Stimulated activated naive CD8-positive, alpha-beta T cell treated with anti-CD3 and anti-CD28 coated beads, Interleukin-15, Interleukin-2, amounts not matched to agents 100 ng/mL and 50 ng/mL, for 24 hours (primary cell): Measurements from ENCODE around the gene ADGRV1.
"Not testable (repeated sequence)": the region's sequence is repeated elsewhere in the genome, so short reads cannot be mapped to it uniquely, and the experiment has no call there.

Experiments used
- H3K27ac Mint-ChIP-seq: one replicate; pipeline ENCODE4 v1.8.0; 2021; ENCODE audit warnings: mild to moderate bottlenecking, mixed read lengths
- H3K27me3 Mint-ChIP-seq: one replicate; pipeline ENCODE4 v1.8.0; 2021; ENCODE audit warnings: mixed read lengths
- H3K36me3 Mint-ChIP-seq: one replicate; pipeline ENCODE4 v1.8.0; 2021; ENCODE audit warnings: low read depth, mixed read lengths
- H3K4me1 Mint-ChIP-seq: one replicate; pipeline ENCODE4 v1.8.0; 2021; ENCODE audit warnings: low read depth, mixed read lengths
- H3K4me3 Mint-ChIP-seq: one replicate; pipeline ENCODE4 v1.8.0; 2021; ENCODE audit warnings: mild to moderate bottlenecking, mixed read lengths
- H3K9me3 Mint-ChIP-seq: one replicate; pipeline ENCODE4 v1.8.0; 2021; ENCODE audit warnings: mixed read lengths

The ADGRV1 gene

DNA sequence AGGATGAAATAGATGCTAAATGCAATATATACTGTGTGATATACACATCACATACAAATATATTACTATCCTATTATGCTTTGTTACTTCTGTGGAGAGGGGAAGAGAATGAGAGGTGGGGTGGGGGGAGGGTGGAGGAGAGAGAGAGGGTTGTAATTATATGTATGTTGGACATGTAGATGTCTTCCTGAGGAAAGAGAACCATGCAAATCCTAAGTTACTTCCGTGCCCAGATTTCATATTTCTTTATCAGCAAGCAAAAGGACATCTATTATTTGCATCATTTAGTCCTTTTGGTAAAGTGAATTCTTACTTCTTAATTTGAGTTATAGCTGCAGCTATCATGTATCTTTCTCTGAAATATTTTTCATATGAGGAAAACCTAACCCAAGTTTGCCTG is 187.5 kb downstream of the ADGRV1 start:
- H3K27ac Mint-ChIP-seq, result no peak overlapping the region
- peaks cover 2% of the 10 kb centered on the region for H3K9me3 Mint-ChIP-seq

DNA sequence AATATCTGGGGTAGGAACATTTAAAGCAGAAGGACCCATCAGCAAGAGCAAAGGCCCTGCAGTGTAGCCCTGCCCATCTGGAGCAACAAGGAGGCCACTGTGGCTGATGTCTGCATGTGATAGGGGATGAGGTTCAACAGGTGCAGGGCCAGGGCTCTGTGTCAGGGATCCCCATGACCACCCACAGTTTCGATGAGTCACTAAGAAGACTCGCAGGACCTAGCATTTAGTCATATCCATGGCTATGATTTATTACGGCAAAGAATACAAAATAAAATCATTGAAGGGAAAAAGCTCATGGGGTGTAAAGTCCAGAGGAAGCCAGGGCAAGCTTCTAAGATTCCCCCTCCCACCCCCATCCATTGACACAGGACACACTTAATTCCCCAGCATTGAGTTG is 188.6 kb downstream of the ADGRV1 start:
- Mint-ChIP-seq H3K27me3 (peaks cover 11% of the 10 kb centered on the region), H3K9me3 (no peaks in the 10 kb centered on the region), H3K36me3 (no peaks in the 10 kb centered on the region), H3K4me3 (no peak overlapping the region), H3K27ac (no peak overlapping the region), H3K4me1 (no peaks in the 10 kb centered on the region)

More for the DNA sequence above, 187.5 kb downstream of the ADGRV1 start:
- H3K4me3 Mint-ChIP-seq, result no peak overlapping the region
- no peaks in the 10 kb centered on the region for H3K4me1 Mint-ChIP-seq
- H3K27me3 Mint-ChIP-seq, result peaks cover 11% of the 10 kb centered on the region
- no peaks in the 10 kb centered on the region for H3K36me3 Mint-ChIP-seq

DNA sequence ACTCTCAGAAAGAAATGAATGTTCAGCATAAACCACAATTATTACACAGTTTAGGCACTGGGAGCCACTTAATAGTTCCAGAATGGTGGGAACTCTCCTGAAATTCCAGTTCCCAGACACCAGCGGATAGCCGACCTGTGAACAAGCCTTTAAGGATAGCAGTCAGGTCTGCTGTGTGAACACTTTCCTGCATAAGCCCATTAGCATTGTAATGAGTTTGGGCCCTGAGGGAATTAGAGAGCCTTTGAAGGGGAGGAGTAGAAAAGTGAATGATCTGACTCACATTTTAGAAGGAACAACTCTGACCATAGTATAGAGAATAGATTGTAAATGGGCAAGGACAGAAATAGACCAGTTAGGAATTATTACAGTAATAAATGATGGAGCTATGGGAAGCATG is 189.1 kb downstream of the ADGRV1 start:
- H3K4me1 Mint-ChIP-seq, result no peaks in the 10 kb centered on the region
- H3K9me3 Mint-ChIP-seq, result no peaks in the 10 kb centered on the region
- no peaks in the 10 kb centered on the region for H3K36me3 Mint-ChIP-seq
- no peak overlapping the region for H3K27ac Mint-ChIP-seq
- peaks cover 7% of the 10 kb centered on the region for H3K27me3 Mint-ChIP-seq
- H3K4me3 Mint-ChIP-seq, result no peak overlapping the region

DNA sequence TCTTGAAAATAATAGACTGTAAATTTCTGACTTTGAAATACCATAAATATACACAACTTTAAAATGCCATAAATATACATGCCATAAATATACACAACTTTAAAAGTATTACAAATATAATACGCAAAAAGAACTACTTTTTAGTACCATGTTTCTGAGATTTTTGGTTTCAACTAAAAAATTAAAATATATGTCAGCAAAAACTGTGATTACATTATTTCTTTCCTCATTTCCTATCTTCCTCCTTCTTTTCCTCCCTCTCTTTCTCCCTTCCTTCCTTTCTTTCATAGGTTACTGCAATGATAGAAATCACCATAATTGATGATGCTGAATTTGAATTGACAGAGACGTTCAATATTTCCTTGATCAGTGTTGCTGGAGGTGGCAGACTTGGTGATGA is 200.5 kb downstream of the ADGRV1 start:
- H3K36me3 Mint-ChIP-seq, result no peaks in the 10 kb centered on the region
- no peak overlapping the region for H3K4me3 Mint-ChIP-seq
- no peaks in the 10 kb centered on the region for H3K9me3 Mint-ChIP-seq
- no peaks in the 10 kb centered on the region for H3K4me1 Mint-ChIP-seq
- H3K27ac Mint-ChIP-seq, result no peak overlapping the region
- H3K27me3 Mint-ChIP-seq, result peaks cover 4% of the 10 kb centered on the region

DNA sequence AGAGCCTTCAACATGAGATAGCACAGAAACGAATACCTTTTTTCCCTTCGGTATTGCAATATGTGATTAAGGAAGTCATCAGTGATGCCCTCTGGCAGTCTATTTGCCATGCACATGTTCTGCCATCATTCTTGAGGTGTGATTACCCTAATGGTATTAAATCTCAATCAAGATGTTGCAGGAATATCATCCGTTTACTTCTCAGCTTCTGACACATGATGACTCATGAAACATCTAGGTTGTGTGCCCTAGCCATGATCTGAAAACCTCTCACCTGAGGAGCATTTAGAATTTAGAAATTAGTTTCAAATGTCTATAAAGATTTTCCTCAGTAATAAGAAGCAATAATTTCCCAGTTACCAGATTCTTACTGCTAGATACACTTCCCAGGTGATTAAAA is 209.1 kb downstream of the ADGRV1 start:
- H3K4me3 Mint-ChIP-seq, result no peak overlapping the region
- H3K27ac Mint-ChIP-seq, result no peak overlapping the region
- peaks cover 4% of the 10 kb centered on the region for H3K9me3 Mint-ChIP-seq
- H3K4me1 Mint-ChIP-seq, result no peaks in the 10 kb centered on the region
- peaks cover 18% of the 10 kb centered on the region for H3K27me3 Mint-ChIP-seq
- no peaks in the 10 kb centered on the region for H3K36me3 Mint-ChIP-seq

DNA sequence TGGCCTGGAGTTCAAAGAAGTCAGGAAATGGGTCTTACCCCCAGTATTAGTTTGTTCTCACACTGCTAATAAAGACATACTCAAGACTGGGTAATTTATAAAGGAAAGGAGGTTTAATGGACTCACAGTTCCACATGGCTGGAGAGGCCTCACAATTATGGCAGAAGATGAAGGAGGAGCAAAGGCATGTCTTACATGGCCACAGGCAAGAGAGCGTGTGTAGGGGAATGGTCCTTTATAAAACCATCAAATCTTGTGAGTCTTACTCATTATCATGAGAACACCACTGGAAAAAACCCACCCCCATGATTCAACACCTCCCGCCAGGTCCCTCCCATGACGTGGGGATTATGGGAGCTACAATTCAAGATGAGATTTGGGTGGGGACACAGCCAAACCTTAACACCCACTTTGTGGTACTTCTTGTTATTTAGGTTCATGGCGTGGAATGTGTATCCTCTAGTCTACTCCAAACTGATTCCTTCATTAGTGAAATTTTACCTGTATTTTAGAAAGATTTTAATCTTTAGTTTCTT is 211.5 kb downstream of the ADGRV1 start:
- H3K36me3 Mint-ChIP-seq, H3K4me1 Mint-ChIP-seq, H3K9me3 Mint-ChIP-seq, H3K27ac Mint-ChIP-seq, H3K4me3 Mint-ChIP-seq: not testable (repeated sequence)
- peaks cover 20% of the 10 kb centered on the region for H3K27me3 Mint-ChIP-seq

DNA sequence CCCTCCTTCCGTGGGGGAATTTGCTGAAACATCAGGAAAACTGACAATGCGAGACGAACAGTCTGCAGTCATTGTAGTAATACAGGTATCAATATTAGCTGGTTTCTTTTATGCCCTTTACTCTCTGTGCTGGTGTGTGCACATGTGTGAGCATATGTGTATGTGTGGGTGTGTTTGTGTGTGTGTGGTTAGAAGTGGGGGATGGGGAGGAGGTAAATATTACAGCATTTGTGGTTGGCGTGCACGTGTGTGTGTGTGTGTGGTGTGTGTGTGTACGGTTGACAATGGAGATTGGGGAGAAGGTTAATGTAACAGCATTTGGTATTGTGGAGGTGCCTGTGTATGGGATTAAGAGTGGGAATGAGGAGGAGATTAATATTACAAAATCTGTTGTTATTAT is 219.4 kb downstream of the ADGRV1 start:
- Mint-ChIP-seq H3K27me3 (peaks cover 3% of the 10 kb centered on the region), H3K9me3 (no peaks in the 10 kb centered on the region), H3K36me3 (no peaks in the 10 kb centered on the region), H3K4me3 (no peak overlapping the region), H3K27ac (no peak overlapping the region), H3K4me1 (no peaks in the 10 kb centered on the region)

DNA sequence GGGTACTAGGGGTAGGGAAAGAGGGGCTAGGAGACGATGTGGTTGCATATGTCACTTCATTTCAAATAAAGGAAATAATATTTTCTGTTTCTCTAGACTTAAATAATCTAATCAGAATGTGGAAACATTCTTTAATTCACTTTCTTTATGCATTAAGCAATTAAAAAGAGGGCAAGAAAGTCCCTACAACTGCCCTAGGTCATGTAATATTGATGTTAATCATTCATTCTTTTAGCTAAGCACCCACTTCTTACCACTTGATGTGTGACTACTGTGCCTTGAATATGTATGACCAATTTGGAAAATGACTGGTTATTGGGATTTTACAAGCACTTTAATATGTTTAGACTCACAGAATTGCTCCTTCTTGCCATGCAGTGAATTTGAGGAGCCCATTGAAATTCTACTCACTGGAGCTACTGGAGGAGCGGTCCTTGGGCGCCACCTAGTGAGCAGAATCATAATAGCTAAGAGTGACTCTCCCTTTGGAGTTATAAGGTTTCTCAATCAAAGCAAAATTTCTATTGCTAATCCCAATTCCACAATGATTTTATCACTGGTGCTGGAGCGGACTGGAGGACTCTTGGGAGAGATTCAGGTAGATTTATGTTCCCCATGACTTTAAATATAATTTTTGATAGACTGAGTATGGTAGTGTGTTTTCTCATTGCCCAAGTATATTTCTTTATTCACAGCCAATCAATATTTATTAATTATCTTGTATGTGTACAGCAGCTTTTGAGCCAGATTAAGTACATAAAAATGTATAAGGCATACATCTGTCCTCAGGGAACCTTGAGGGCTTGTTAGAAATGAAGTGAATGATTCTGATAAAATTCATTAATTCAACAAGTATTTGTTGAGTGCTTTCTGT is 225.1 kb downstream of the ADGRV1 start:
- Mint-ChIP-seq H3K9me3 (no peaks in the 10 kb centered on the region), H3K27me3 (no peaks in the 10 kb centered on the region), H3K36me3 (no peaks in the 10 kb centered on the region), H3K4me3 (no peak overlapping the region), H3K4me1 (no peaks in the 10 kb centered on the region), H3K27ac (no peak overlapping the region)

DNA sequence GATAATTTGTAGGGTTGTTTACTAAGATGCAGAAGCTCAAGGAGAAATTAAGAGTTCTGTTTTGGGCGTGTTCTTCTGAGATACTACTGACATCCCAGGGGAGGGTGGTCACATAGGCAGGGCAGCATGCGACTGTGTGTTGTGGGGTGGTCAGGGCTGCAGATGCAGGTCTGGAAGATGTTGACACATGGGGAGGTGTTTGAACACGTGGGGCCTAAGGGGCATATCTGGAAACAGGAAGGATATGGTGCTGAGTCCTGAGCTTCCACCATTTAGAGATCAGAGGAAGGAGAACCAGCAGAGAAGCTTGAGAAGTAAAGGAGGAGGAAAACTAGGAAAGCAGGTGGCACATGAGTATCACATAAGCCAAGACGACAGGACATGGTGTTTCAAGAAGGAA is 228.2 kb downstream of the ADGRV1 start:
- no peak overlapping the region for H3K27ac Mint-ChIP-seq
- H3K4me1 Mint-ChIP-seq, result no peaks in the 10 kb centered on the region

DNA sequence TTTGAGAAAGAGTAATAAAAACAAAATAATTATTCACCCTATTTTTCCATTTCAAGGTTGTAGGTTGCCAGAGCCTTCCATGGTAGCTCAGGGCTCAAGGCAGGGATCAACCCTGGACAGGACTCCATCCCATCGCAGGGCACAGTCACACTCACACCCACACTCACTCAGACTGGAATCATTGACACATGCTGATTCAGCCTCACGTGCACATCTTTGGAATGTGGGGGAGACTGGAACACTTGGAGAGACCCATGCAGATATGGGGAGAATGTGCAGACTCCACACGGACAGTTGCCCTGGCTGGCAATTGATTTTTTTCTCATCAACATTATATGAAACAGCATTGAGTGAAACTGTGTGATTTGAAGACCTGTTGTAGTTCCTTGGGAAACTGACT is 234.1 kb downstream of the ADGRV1 start:
- H3K36me3 Mint-ChIP-seq, result no peaks in the 10 kb centered on the region
- H3K4me1 Mint-ChIP-seq, result no peaks in the 10 kb centered on the region
- H3K27ac Mint-ChIP-seq, result no peak overlapping the region
- H3K4me3 Mint-ChIP-seq, result no peak overlapping the region
- peaks cover 14% of the 10 kb centered on the region for H3K9me3 Mint-ChIP-seq
- peaks cover 17% of the 10 kb centered on the region for H3K27me3 Mint-ChIP-seq

More for the DNA sequence above, 228.2 kb downstream of the ADGRV1 start:
- peaks cover 6% of the 10 kb centered on the region for H3K27me3 Mint-ChIP-seq
- H3K36me3 Mint-ChIP-seq, result no peaks in the 10 kb centered on the region
- no peak overlapping the region for H3K4me3 Mint-ChIP-seq
- H3K9me3 Mint-ChIP-seq, result no peaks in the 10 kb centered on the region

DNA sequence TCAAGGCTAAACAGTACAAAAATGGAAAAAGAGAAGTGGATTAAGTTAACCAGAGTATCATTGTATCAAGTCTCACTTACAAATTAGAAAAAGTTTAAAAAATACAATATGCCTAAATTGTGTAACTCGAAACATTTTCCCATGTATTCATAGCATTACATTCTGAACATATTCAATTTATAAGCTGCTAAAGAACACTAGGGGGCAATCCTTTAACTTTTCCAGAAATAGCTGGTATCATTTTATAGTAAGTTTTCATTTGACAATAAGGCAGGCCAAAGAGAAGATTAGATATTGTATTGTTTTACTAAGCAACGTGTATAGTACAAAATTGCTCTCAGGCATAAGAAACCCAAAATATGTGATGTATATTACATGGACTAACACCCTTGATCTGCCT is 234.6 kb downstream of the ADGRV1 start:
- Mint-ChIP-seq H3K36me3 (no peaks in the 10 kb centered on the region), H3K4me1 (no peaks in the 10 kb centered on the region), H3K27ac (no peak overlapping the region), H3K4me3 (no peak overlapping the region), H3K9me3 (peaks cover 19% of the 10 kb centered on the region), H3K27me3 (peaks cover 17% of the 10 kb centered on the region)

DNA sequence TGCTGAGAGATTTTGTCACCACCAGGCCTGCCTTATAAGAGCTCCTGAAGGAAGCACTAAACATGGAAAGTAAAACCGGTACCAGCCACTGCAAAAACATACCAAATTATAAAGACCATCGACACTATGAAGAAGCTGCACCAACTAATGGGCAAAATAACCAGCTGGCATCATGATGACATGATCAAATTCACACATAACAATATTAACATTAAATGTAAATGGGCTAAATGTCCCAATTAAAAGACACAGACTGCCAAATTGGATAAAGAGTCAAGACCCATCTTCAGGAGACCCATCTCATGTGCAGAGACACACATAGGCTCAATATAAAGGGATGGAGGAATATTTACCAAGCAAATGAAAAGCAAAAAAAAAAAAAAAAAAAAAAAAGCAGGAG is 238.3 kb downstream of the ADGRV1 start:
- H3K4me3 Mint-ChIP-seq, H3K4me1 Mint-ChIP-seq, H3K27ac Mint-ChIP-seq, H3K36me3 Mint-ChIP-seq: not testable (repeated sequence)
- H3K27me3 Mint-ChIP-seq, result peaks cover 14% of the 10 kb centered on the region
- H3K9me3 Mint-ChIP-seq, result peaks cover 28% of the 10 kb centered on the region

DNA sequence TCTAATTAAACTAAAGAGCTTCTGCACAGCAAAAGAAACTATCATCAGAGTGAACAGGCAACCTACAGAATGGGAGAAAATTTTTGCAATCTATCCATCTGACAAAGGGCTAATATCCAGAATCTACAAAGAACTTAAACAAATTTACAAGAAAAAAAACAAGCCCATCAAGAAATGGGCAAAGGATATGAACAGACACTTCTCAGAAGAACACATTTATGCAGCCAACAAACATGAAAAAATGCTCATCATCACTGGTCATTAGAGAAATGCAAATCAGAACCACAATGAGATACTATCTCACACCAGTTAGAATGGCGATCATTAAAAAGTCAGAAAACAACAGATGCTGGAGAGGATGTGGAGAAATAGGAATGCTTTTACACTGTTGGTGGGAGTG is 241.5 kb downstream of the ADGRV1 start:
- not testable (repeated sequence) for H3K4me1 Mint-ChIP-seq, H3K4me3 Mint-ChIP-seq, H3K27me3 Mint-ChIP-seq, H3K27ac Mint-ChIP-seq, H3K36me3 Mint-ChIP-seq
- peaks cover 28% of the 10 kb centered on the region for H3K9me3 Mint-ChIP-seq

DNA sequence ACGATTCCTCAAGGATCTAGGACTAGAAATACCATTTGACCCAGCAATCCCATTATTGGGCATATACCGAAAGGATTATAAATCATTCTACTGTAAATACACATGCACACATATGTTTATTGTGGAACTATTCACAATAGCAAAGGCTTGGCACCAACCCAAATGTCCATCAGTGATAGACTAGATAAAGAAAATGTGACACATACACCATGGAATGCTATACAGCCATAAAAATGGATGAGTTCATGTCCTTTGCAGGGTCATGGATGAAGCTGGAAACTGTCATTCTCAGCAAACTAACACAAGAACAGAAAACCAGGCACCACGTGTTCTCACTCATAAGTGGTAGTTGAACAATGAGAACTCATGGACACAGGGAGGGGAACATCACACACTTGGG is 241.9 kb downstream of the ADGRV1 start:
- H3K4me1 Mint-ChIP-seq, H3K4me3 Mint-ChIP-seq, H3K27me3 Mint-ChIP-seq, H3K36me3 Mint-ChIP-seq, H3K27ac Mint-ChIP-seq: not testable (repeated sequence)
- H3K9me3 Mint-ChIP-seq, result peaks cover 28% of the 10 kb centered on the region

DNA sequence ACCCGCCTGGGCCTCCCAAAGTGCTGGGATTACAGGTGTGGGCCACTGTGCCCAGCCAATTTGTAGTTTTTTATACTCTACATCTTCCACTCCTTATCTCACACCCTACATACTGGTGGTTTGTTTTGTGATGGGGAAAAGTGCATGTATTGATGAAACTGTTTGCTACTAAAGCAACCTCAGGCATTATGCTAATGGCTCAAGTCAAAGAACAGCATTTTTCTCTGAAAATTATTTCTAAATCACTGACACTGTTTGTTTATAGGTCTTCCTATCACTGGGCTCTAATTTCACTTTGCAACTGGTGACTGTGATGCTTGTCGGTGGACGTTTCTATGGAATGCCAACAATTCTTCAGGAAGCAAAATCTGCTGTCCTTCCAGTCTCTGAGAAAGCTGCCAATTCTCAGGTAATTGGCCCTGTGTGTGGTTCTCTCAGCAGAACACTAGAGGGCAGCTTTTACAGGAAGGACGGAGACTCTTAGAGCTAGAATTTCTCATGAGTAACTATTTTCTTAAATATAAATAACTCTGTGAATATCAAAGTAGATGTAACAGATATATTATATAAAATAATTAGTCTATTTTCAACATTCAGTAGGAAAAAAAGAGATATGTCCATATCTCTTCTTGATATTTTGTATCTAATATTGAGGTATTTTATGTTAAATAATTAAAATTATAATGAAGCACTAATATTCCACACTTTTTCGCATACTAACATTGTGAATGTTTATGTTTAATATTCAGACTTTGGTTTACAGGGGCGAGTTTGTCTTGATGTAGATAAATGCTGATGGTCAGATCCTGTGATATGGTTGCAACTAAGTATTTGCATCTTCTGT is 244.1 kb downstream of the ADGRV1 start:
- H3K9me3 Mint-ChIP-seq, result peaks cover 14% of the 10 kb centered on the region
- no peak overlapping the region for H3K4me3 Mint-ChIP-seq
- H3K27me3 Mint-ChIP-seq, result peaks cover 5% of the 10 kb centered on the region
- H3K27ac Mint-ChIP-seq, result no peak overlapping the region
- no peaks in the 10 kb centered on the region for H3K36me3 Mint-ChIP-seq
- H3K4me1 Mint-ChIP-seq, result no peaks in the 10 kb centered on the region
